ENCODE data around the gene LAMTOR5. TPM values are rescaled to one million over a fixed set of nuclear protein-coding genes. Genes with fewer than 3 reads are reported as not detected.
A peak's percentile ranks its signal among the peaks of the same experiment; 100 is the strongest.
"Not testable (repeated sequence)": the region's sequence is repeated elsewhere in the genome, so short reads cannot be mapped to it uniquely, and the experiment has no call there.

The LAMTOR5 gene
- total RNA-seq, 1 experiment from 2014 or later, result 166 TPM

- no peak for DNase-seq (ENCODE audit: low read depth)
Observed at GRCh38 chr1:110428946-110429345, 21.5 kb upstream of the LAMTOR5 start.

- DNase-seq (ENCODE audit: low read depth), result no peak
Observed at GRCh38 chr1:110426854-110427253, 19.4 kb upstream of the LAMTOR5 start.

- no peak for DNase-seq (ENCODE audit: low read depth)
Observed at GRCh38 chr1:110425612-110426152, 18.2 kb upstream of the LAMTOR5 start.

GRCh38 chr1:110424699-110425611, 17.5 kb upstream of the LAMTOR5 start:
- no peak for DNase-seq (ENCODE audit: low read depth)

- peak; percentile 54 for DNase-seq (ENCODE audit: low read depth)
Observed at GRCh38 chr1:110420874-110421793, 13.6 kb upstream of the LAMTOR5 start.

- DNase-seq (ENCODE audit: low read depth), result no peak
Observed at GRCh38 chr1:110420023-110420662, 12.6 kb upstream of the LAMTOR5 start.

GRCh38 chr1:110418729-110419128, 11.2 kb upstream of the LAMTOR5 start:
- no peak for DNase-seq (ENCODE audit: low read depth)

- DNase-seq (ENCODE audit: low read depth), result not testable (repeated sequence)
Observed at GRCh38 chr1:110413045-110413444, 5.6 kb upstream of the LAMTOR5 start.

GRCh38 chr1:110412576-110412975, 5.1 kb upstream of the LAMTOR5 start:
- peak; percentile 77 for DNase-seq (ENCODE audit: low read depth)

- no peak for DNase-seq (ENCODE audit: low read depth)
Observed at GRCh38 chr1:110411173-110411735, 3.8 kb upstream of the LAMTOR5 start.

- no peak for DNase-seq (ENCODE audit: low read depth)
Observed at GRCh38 chr1:110409316-110409715, 1.8 kb upstream of the LAMTOR5 start.

- no peak for DNase-seq (ENCODE audit: low read depth)
Observed at GRCh38 chr1:110408488-110408887, 994 bp upstream of the LAMTOR5 start.

- DNase-seq (ENCODE audit: low read depth), result not testable (repeated sequence)
Observed at GRCh38 chr1:110406407-110406806, 1.1 kb downstream of the LAMTOR5 start.

- no peak for DNase-seq (ENCODE audit: low read depth)
Observed at GRCh38 chr1:110404401-110404800, 3.1 kb downstream of the LAMTOR5 start.

- DNase-seq (ENCODE audit: low read depth), result no peak
Observed at GRCh38 chr1:110403805-110404204, 3.7 kb downstream of the LAMTOR5 start.

- DNase-seq (ENCODE audit: low read depth), result not testable (repeated sequence)
Observed at GRCh38 chr1:110396259-110396958, 11.1 kb downstream of the LAMTOR5 start.

GRCh38 chr1:110394493-110394820, 13.0 kb downstream of the LAMTOR5 start:
- DNase-seq (ENCODE audit: low read depth), result no peak

- DNase-seq (ENCODE audit: low read depth), result peak; percentile 79
Observed at GRCh38 chr1:110393691-110394492, 13.6 kb downstream of the LAMTOR5 start.

- no peak for DNase-seq (ENCODE audit: low read depth)
Observed at GRCh38 chr1:110393286-110393685, 14.2 kb downstream of the LAMTOR5 start.
